Sigmoid colon (tissue), 7 donors: Measurements from ENCODE around the gene DTD1. TPM values are rescaled to one million over a fixed set of nuclear protein-coding genes. Genes with fewer than 3 reads are reported as not detected.

ENCODE experiments used
- DNase-seq: peaks from one replicate; pipeline ENCODE4 v3.0.0-alpha.2; 2019
- H3K27ac ChIP-seq, 4 donors: fragments of 200-600 bp; sonication (generic); one replicate each; pipeline ENCODE4 v1.5.1; 2016 to 2019; ENCODE audit warnings: mild to moderate bottlenecking in 1 of 4
- H3K27me3 ChIP-seq, 3 donors: fragments of 200-600 bp; sonication (generic); one replicate each; pipeline ENCODE4 v1.5.1; 2019; ENCODE audit warnings: mild to moderate bottlenecking in 1 of 3
- H3K36me3 ChIP-seq, 4 donors: fragments of 200-600 bp; sonication (generic); one replicate each; pipeline ENCODE4 v1.5.1; 2016 to 2019
- H3K4me1 ChIP-seq, 4 donors: fragments of 200-600 bp; sonication (generic); one replicate each; pipeline ENCODE4 v1.5.1; 2017 to 2019
- H3K4me3 ChIP-seq, 4 donors: fragments of 200-600 bp; sonication (generic); one replicate each; pipeline ENCODE4 v1.5.1; 2017 to 2019; ENCODE audit warnings: mild to moderate bottlenecking in 2 of 4, moderate library complexity in 1 of 4
- H3K9me3 ChIP-seq, 4 donors: fragments of 200-600 bp in 3 of 4; sonication (generic) in 3 of 4; one replicate each; pipeline versions ENCODE4 v1.5.1 to v1.6.1; 2013 to 2019
- EP300 ChIP-seq, 4 donors: sonication (generic); formaldehyde crosslinking; IDR thresholded peaks; one replicate each; pipeline ENCODE4 v1.6.1; 2017; ENCODE audit warnings: antibody characterized with exemption in 4 of 4
- POLR2A ChIP-seq, 2 donors: fragments of 450-650 bp; IDR thresholded peaks; one replicate each; pipeline ENCODE4 v1.6.1; 2016; ENCODE audit warnings: antibody characterized with exemption in 2 of 2, mild to moderate bottlenecking in 2 of 2, moderate library complexity in 2 of 2
- POLR2AphosphoS5 ChIP-seq, 4 donors: sonication (generic); formaldehyde crosslinking; IDR thresholded peaks; one replicate each; pipeline ENCODE4 v1.6.1; 2017; ENCODE audit warnings: antibody characterized with exemption in 4 of 4
- WGBS, 2 donors: extraction: QIAGEN DNeasy Blood & Tissue Kit; methylation state at CpG; one replicate each; pipeline ENCODE4 v1.1.7; 2013; 5-methylcytosine and 5-hydroxymethylcytosine counted together
- intact Hi-C: fragments of 100-400 bp; cut with DNase I; formaldehyde crosslinking; loops from one replicate; pipeline ENCODE4 v1.15.1; 2023
- polyA plus RNA-seq, 3 donors: library from polyadenylated mRNA; stranded (reverse); fragments of 200-250 nt; gene quantifications; one replicate each; pipeline ENCODE4 v1.2.3, GENCODE V29; 2013
- total RNA-seq, 4 donors: library from RNA; depleted of rRNA; stranded (reverse); fragments of >200 nt; gene quantifications; one replicate each; pipeline ENCODE4 v1.1.0, GENCODE V29; 2016
- TF ChIP-seq, protein P1 (sequence below), 4 experiments: fragments of 450-650 bp in 3 of 4; fragments of 200-600 bp in 1 of 4; IDR thresholded peaks; one replicate each; pipeline ENCODE4 v1.5.1; 2016 to 2019; ENCODE audit warnings: antibody characterized with exemption in 4 of 4, mild to moderate bottlenecking in 3 of 4, moderate library complexity in 2 of 4
- donor health status: healthy with polysubstance abuse.
- donor health status: Bipolar disorder and iron deficiency.
- donor health status: healthy.

DTD1 gene
- total and polyA plus RNA-seq, 7 donors, result 11.6 to 22.9 (median 18.9) TPM

DNA sequence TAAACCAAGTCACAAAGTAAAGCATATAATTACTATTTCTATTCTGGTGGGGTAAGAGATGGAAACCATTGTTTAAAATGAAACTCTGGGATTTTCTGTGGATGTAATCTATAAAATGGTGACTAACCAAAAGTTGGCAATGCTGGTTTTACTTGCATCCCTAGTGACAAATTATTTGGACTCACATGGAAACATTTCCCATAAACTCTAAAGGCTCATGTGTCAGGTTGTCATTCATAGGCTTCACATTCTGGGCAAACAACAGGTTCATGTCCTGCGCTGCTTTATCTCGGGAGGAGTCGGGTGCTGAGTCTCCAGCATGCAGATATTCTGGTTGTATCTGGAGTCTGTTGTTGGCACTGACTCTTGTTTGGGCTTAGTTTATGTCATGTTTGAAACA, 127.7 kb downstream of the DTD1 start:
- 96 to 97% methylated on average over 3 of the region's 3 CpGs for WGBS, 2 donors
- Histone ChIP-seq H3K4me3 (no peak overlapping the region), H3K4me1 (no peaks in the 10 kb centered on the region), H3K9me3 (no peaks in the 10 kb centered on the region), H3K27me3 (no peaks in the 10 kb centered on the region), H3K36me3 (no peaks in the 10 kb centered on the region), H3K27ac (no peak overlapping the region)
- intact Hi-C loops, result no loop called here
- no peak for DNase-seq
- TF ChIP-seq, protein P1, sequence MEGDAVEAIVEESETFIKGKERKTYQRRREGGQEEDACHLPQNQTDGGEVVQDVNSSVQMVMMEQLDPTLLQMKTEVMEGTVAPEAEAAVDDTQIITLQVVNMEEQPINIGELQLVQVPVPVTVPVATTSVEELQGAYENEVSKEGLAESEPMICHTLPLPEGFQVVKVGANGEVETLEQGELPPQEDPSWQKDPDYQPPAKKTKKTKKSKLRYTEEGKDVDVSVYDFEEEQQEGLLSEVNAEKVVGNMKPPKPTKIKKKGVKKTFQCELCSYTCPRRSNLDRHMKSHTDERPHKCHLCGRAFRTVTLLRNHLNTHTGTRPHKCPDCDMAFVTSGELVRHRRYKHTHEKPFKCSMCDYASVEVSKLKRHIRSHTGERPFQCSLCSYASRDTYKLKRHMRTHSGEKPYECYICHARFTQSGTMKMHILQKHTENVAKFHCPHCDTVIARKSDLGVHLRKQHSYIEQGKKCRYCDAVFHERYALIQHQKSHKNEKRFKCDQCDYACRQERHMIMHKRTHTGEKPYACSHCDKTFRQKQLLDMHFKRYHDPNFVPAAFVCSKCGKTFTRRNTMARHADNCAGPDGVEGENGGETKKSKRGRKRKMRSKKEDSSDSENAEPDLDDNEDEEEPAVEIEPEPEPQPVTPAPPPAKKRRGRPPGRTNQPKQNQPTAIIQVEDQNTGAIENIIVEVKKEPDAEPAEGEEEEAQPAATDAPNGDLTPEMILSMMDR (IDR thresholded peaks at IDR 0.05), result no peak
- TF ChIP-seq EP300 (IDR thresholded peaks at IDR 0.05) (no peak), POLR2A (IDR thresholded peaks at IDR 0.05) (no peak)

DNA sequence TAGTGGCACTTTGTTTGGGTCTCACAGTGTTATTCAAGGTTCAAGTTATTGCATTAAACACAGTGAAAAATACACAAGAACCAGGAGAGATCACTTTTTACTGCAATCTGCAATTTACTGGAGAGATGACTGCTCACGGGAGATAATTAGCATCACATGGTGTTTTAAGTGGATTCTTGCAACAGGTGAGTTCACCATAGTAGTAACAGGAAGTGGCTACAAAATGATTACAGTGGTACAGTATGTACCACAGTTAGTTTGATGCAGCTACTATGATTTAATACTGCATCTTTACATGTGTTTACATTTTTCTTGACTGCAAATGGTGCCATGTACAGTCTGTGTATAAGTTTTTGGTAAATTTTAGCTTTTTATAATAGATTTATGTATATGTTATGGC, 129.2 kb downstream of the DTD1 start:
- Histone ChIP-seq H3K27me3 (no peaks in the 10 kb centered on the region), H3K4me1 (peaks cover 0 to 6% (median 2%) of the 10 kb centered on the region in 4 donors), H3K36me3 (no peaks in the 10 kb centered on the region), H3K27ac (no peak overlapping the region), H3K9me3 (no peaks in the 10 kb centered on the region), H3K4me3 (no peak overlapping the region)
- intact Hi-C loops, result no loop called here
- DNase-seq, result no peak
- TF ChIP-seq POLR2A (IDR thresholded peaks at IDR 0.05) (no peak), EP300 (IDR thresholded peaks at IDR 0.05) (no peak), POLR2AphosphoS5 (IDR thresholded peaks at IDR 0.05) (no peak)
- TF ChIP-seq, protein P1 (IDR thresholded peaks at IDR 0.05), result no peak
- WGBS, 2 donors, result 64 to 68% methylated on average over 1 of the region's 1 CpG

DNA sequence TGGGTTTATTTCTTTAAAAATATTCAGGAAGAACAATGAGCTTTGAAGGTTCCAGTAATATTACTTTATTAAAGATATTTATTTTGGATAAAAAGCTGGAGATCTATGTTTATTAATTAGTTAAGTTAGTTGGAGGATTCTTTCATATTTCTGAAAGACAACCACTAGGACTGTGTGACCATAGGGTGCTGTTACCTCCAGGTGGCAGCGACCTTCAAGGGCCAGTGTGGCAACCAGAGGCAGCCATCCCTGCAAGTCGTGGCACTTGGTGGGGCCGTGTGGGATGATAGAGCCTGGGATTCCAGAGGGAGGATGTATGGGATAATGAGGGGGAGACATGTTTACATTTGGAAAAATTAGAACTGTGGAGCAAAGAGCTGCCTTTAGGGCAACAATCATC, 130.3 kb downstream of the DTD1 start:
- H3K27ac ChIP-seq, result no peak overlapping the region
- WGBS, 2 donors, result 88 to 90% methylated on average over 3 of the region's 3 CpGs
- TF ChIP-seq POLR2A (IDR thresholded peaks at IDR 0.05) (no peak), EP300 (IDR thresholded peaks at IDR 0.05) (no peak), POLR2AphosphoS5 (IDR thresholded peaks at IDR 0.05) (no peak)
- TF ChIP-seq, protein P1 (IDR thresholded peaks at IDR 0.05), result no peak
- intact Hi-C loops, result no loop called here
- H3K4me1 ChIP-seq, result peaks cover 0 to 8% (median 3%) of the 10 kb centered on the region in 4 donors
- no peak overlapping the region for H3K4me3 ChIP-seq
- no peaks in the 10 kb centered on the region for H3K27me3 ChIP-seq
- no peak for DNase-seq
- no peaks in the 10 kb centered on the region for H3K36me3 ChIP-seq
- no peaks in the 10 kb centered on the region for H3K9me3 ChIP-seq

DNA sequence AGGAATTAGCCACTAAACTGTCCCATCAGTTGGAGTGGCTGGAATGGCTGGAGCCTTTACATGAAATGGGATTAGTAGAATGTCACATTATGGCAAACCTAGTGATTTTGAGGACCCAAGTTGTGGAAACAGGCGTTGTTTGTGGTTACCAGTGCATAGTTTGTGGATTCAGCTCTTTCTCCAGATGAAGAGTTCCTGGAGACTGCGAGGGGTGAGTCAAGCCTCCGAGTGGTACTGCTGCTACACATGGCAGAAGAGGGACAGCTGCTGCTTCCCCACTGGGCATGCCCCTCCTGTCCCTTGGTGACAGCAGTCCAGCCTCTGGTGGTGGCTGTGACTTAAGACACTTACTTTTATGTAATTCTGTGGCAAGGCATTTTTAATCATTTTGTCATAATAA, 131.6 kb downstream of the DTD1 start:
- H3K27me3 ChIP-seq, result no peaks in the 10 kb centered on the region
- no peak overlapping the region for H3K4me3 ChIP-seq
- no peak for TF ChIP-seq POLR2AphosphoS5 (IDR thresholded peaks at IDR 0.05)
- TF ChIP-seq, protein P1 (IDR thresholded peaks at IDR 0.05), result no peak
- no peak for DNase-seq
- intact Hi-C loops, result no loop called here
- H3K9me3 ChIP-seq, result no peaks in the 10 kb centered on the region
- H3K36me3 ChIP-seq, result no peaks in the 10 kb centered on the region
- H3K4me1 ChIP-seq, result peaks cover 0 to 8% (median 3%) of the 10 kb centered on the region in 4 donors
- no peak overlapping the region for H3K27ac ChIP-seq
- WGBS, 2 donors, result 86 to 88% methylated on average over 3 of the region's 3 CpGs

DNA sequence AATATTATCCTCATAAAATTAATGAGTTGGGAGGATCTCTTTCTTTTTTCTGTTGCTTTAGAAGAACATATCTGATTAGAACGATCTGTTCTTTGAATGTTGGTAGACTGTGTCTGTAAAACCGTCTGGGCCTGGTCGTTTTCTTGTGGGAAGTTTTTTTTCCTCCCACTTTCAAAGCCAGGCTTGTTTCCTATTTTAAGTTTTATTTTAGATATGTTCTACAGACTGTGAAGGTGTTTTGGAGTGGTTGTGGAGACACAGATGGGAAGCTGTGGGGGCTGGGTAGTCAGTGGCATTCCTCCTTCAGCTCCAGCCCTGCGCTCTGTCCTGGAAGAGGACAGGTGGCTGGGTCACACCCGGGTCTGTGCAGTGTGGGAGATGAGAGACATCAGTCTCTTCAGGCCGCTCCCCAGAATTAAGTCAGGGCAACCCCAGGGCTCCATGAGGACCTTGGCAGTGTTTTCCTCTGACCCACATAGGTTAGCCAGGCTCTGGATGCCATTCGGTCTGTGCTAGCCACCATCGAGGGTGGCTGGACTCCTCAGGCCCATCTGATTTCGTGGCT, 133.8 kb downstream of the DTD1 start:
- H3K27ac ChIP-seq, result no peak overlapping the region
- 88% methylated on average over 9 of the region's 9 CpGs for WGBS, 2 donors
- no peak for DNase-seq

More for the DNA sequence above, 133.8 kb downstream of the DTD1 start:
- Histone ChIP-seq H3K27me3 (no peaks in the 10 kb centered on the region), H3K9me3 (no peaks in the 10 kb centered on the region), H3K4me3 (no peak overlapping the region), H3K36me3 (no peaks in the 10 kb centered on the region), H3K4me1 (peaks cover 0 to 8% (median 3%) of the 10 kb centered on the region in 4 donors)
- TF ChIP-seq, protein P1 (IDR thresholded peaks at IDR 0.05), result no peak
- TF ChIP-seq POLR2AphosphoS5 (IDR thresholded peaks at IDR 0.05), result no peak
- TF ChIP-seq POLR2A (IDR thresholded peaks at IDR 0.05), result no peak
- TF ChIP-seq EP300 (IDR thresholded peaks at IDR 0.05), result no peak
- intact Hi-C loops, result no loop called here
